H1 (cell line): ENCODE data around the gene LYPD6B. TPM values are rescaled to one million over a fixed set of nuclear protein-coding genes. Genes with fewer than 3 reads are reported as not detected.

ENCODE experiments used
- CTCF ChIA-PET: fragments of 300-600 bp; sonication (Branson Sonifier 250); formaldehyde crosslinking; loops from one replicate; lab custom pipeline; 2021; ENCODE audit not compliant: partially characterized antibody; lab: Charles Lee
- POLR2A ChIA-PET: fragments of 300-600 bp; sonication (Branson Sonifier 250); formaldehyde crosslinking; loops from one replicate; lab custom pipeline; 2021; ENCODE audit warnings: inconsistent platforms; ENCODE audit not compliant: partially characterized antibody; lab: Charles Lee
- DNase-seq, 2 experiments: peaks; one replicate each; pipeline versions ENCODE4 v3.0.0 to v3.0.0-alpha.2; 2010 to 2022; ENCODE audit warnings: low spot score in 2 of 2, low read depth in 1 of 2, mixed read lengths in 1 of 2
- FAIRE-seq: peaks from 2 replicates; lab custom pipeline; 2011; peaks lifted over from hg19 to GRCh38; lab: Jason Lieb, UNC
- H2AFZ ChIP-seq: 2 replicates; pipeline ENCODE4 v1.8.1; 2012; ENCODE audit warnings: low read length, inconsistent platforms
- H2AK5ac ChIP-seq: 2 replicates; pipeline ENCODE4 v1.6.1; 2013; ENCODE audit warnings: low read depth, low read length
- H2BK120ac ChIP-seq: replicated peaks from 2 replicates; pipeline ENCODE3; 2013; ENCODE audit warnings: low read depth, low read length, inconsistent platforms
- H2BK12ac ChIP-seq: 2 replicates; pipeline ENCODE4 v1.6.1; 2013; ENCODE audit warnings: low read depth, low read length
- H2BK15ac ChIP-seq: 2 replicates; pipeline ENCODE4 v1.6.1; 2013; ENCODE audit warnings: low read length
- H2BK20ac ChIP-seq: 2 replicates; pipeline ENCODE4 v1.6.1; 2013; ENCODE audit warnings: low read length
- H2BK5ac ChIP-seq: 2 replicates; pipeline ENCODE4 v1.6.1; 2013; ENCODE audit warnings: low read depth, low read length
- H3K14ac ChIP-seq: 2 replicates; pipeline ENCODE4 v1.6.1; 2013; ENCODE audit warnings: inconsistent platforms; ENCODE audit not compliant: insufficient read length
- H3K18ac ChIP-seq: 2 replicates; pipeline ENCODE4 v1.6.1; 2013; ENCODE audit warnings: low read length; ENCODE audit errors: extremely low read depth
- H3K23ac ChIP-seq: 2 replicates; pipeline ENCODE4 v1.6.1; 2013; ENCODE audit warnings: inconsistent platforms; ENCODE audit not compliant: insufficient read length
- H3K23me2 ChIP-seq: 2 replicates; pipeline ENCODE4 v1.6.1; 2013; ENCODE audit warnings: low read depth, low read length
- H3K27ac ChIP-seq: 2 replicates; pipeline ENCODE4 v1.6.1; 2011; ENCODE audit warnings: low read depth, low read length, inconsistent platforms
- H3K27me3 ChIP-seq, 4 experiments: replicated peaks in 1 of 4; 1 replicate in 1 of 4; 2 replicates in 3 of 4; pipeline versions ENCODE4 v1.6.1 to v1.8.1; 2011 to 2013; ENCODE audit warnings: low read length in 3 of 4, mild to moderate bottlenecking in 3 of 4, inconsistent platforms in 2 of 4, mixed read lengths in 2 of 4, moderate library complexity in 1 of 4; ENCODE audit not compliant: control insufficient read depth in 3 of 4, insufficient read depth in 3 of 4; ENCODE audit errors: extremely low read depth in 1 of 4
- H3K36me3 ChIP-seq, 4 experiments: 2 replicates each; pipeline versions ENCODE4 v1.6.1 to v1.8.1; 2011 to 2013; ENCODE audit warnings: mild to moderate bottlenecking in 4 of 4, low read length in 3 of 4, moderate library complexity in 2 of 4, control low read depth in 1 of 4, inconsistent platforms in 1 of 4; ENCODE audit not compliant: insufficient read depth in 4 of 4, control insufficient read depth in 2 of 4
- H3K4ac ChIP-seq: replicated peaks from 2 replicates; pipeline ENCODE3; 2013; ENCODE audit warnings: low read length, low read depth, mixed read lengths, inconsistent platforms; ENCODE audit not compliant: insufficient read length
- H3K4me1 ChIP-seq, 4 experiments: replicated peaks in 1 of 4; 1 replicate in 1 of 4; 2 replicates in 3 of 4; pipeline versions ENCODE4 v1.6.1 to v1.8.1; 2011 to 2013; ENCODE audit warnings: low read length in 3 of 4, inconsistent platforms in 2 of 4, mixed read lengths in 1 of 4; ENCODE audit not compliant: insufficient read depth in 4 of 4, control insufficient read depth in 3 of 4
- H3K4me2 ChIP-seq, 2 experiments: 2 replicates each; pipeline versions ENCODE4 v1.6.1 to v1.8.1; 2011 to 2013; ENCODE audit warnings: low read depth in 2 of 2, low read length in 2 of 2, control low read depth in 1 of 2, inconsistent platforms in 1 of 2, mild to moderate bottlenecking in 1 of 2; ENCODE audit not compliant: insufficient read depth in 1 of 2
- H3K4me3 ChIP-seq, 4 experiments: fragments of 200-600, 300-600 bp in 1 of 4; sonication (generic), shearing (Covaris generic), sonication (Bioruptor Twin) in 1 of 4; 2 replicates each; pipeline versions ENCODE4 v1.5.1 to v1.8.1; 2011 to 2016; ENCODE audit warnings: low read length in 4 of 4, low read depth in 3 of 4, control low read depth in 2 of 4, inconsistent platforms in 2 of 4, mild to moderate bottlenecking in 2 of 4, mixed read lengths in 1 of 4, moderate library complexity in 1 of 4; ENCODE audit not compliant: insufficient read depth in 2 of 4; ENCODE audit errors: extremely low read depth in 1 of 4
- H3K56ac ChIP-seq: replicated peaks from 2 replicates; pipeline ENCODE3; 2013; ENCODE audit warnings: low read depth, mild to moderate bottlenecking, mixed read lengths, low read length, inconsistent platforms; ENCODE audit not compliant: insufficient read length
- H3K79me1 ChIP-seq: 2 replicates; pipeline ENCODE4 v1.6.1; 2013; ENCODE audit warnings: low read depth, low read length, control low read depth
- H3K79me2 ChIP-seq, 2 experiments: 2 replicates each; pipeline versions ENCODE4 v1.6.1 to v1.8.1; 2012 to 2013; ENCODE audit warnings: low read length in 2 of 2, mild to moderate bottlenecking in 2 of 2, inconsistent platforms in 1 of 2; ENCODE audit not compliant: insufficient read depth in 2 of 2, control insufficient read depth in 1 of 2
- H3K9ac ChIP-seq, 4 experiments: replicated peaks in 1 of 4; 1 replicate in 1 of 4; 2 replicates in 3 of 4; pipeline versions ENCODE4 v1.6.1 to v1.8.1; 2011 to 2013; ENCODE audit warnings: low read depth in 3 of 4, low read length in 3 of 4, control low read depth in 2 of 4, mild to moderate bottlenecking in 2 of 4, moderate library complexity in 2 of 4, inconsistent platforms in 1 of 4; ENCODE audit errors: extremely low read depth in 1 of 4
- H3K9me3 ChIP-seq, 2 experiments: 2 replicates each; pipeline versions ENCODE4 v1.6.1 to v1.8.1; 2012 to 2013; ENCODE audit warnings: mild to moderate bottlenecking in 2 of 2, moderate library complexity in 2 of 2, control low read depth in 1 of 2, inconsistent platforms in 1 of 2, low read depth in 1 of 2, low read length in 1 of 2, mixed read lengths in 1 of 2; ENCODE audit not compliant: insufficient read depth in 2 of 2
- H4K20me1 ChIP-seq, 2 experiments: replicated peaks in 1 of 2; 2 replicates each; pipeline versions ENCODE3 to v1.8.1; 2011 to 2013; ENCODE audit warnings: inconsistent platforms in 2 of 2, low read length in 2 of 2, mild to moderate bottlenecking in 1 of 2; ENCODE audit not compliant: insufficient read depth in 2 of 2, control insufficient read depth in 1 of 2
- H4K5ac ChIP-seq: 2 replicates; pipeline ENCODE4 v1.6.1; 2013; ENCODE audit warnings: low read length, low read depth, mixed read lengths, inconsistent platforms; ENCODE audit not compliant: insufficient read length
- H4K8ac ChIP-seq: 2 replicates; pipeline ENCODE4 v1.8.0; 2013; ENCODE audit warnings: mild to moderate bottlenecking, moderate library complexity, low read length, inconsistent platforms; ENCODE audit not compliant: insufficient read depth; ENCODE audit errors: extremely low read depth
- H4K91ac ChIP-seq: replicated peaks from 2 replicates; pipeline ENCODE3; 2013; ENCODE audit warnings: low read length, mixed read lengths, inconsistent platforms; ENCODE audit not compliant: insufficient read length
- BACH1 ChIP-seq: IDR thresholded peaks from 2 replicates; pipeline ENCODE4 v1.6.1; 2012; ENCODE audit warnings: low read length, improper control_type of control experiment
- CHD2 ChIP-seq: IDR thresholded peaks from 2 replicates; pipeline ENCODE4 v1.6.1; 2012; ENCODE audit warnings: low read length, improper control_type of control experiment
- EP300 ChIP-seq, 2 experiments: IDR thresholded peaks; 1 replicate in 1 of 2; 2 replicates in 1 of 2; pipeline ENCODE4 v1.6.1; 2011 to 2012; ENCODE audit warnings: low read depth in 2 of 2, low read length in 2 of 2, mild to moderate bottlenecking in 2 of 2, borderline replicate concordance in 1 of 2, inconsistent platforms in 1 of 2, moderate library complexity in 1 of 2
- GTF2F1 ChIP-seq: IDR thresholded peaks from 2 replicates; pipeline ENCODE4 v1.6.1; 2012; ENCODE audit warnings: low read depth, low read length, improper control_type of control experiment, borderline replicate concordance
- JUND ChIP-seq: IDR thresholded peaks from 2 replicates; pipeline ENCODE4 v1.6.1; 2011; ENCODE audit warnings: mild to moderate bottlenecking, improper control_type of control experiment, low read length
- POLR2AphosphoS5 ChIP-seq: IDR thresholded peaks from 2 replicates; pipeline ENCODE4 v1.6.1; 2011; ENCODE audit warnings: low read depth, low read length
- RNF2 ChIP-seq: fragments of 200-900, 300-1000 bp; sonication (generic); IDR thresholded peaks from 2 replicates; pipeline ENCODE4 v1.7.1; 2016; ENCODE audit warnings: borderline replicate concordance, low read depth, mild to moderate bottlenecking, antibody characterized with exemption, low read length; ENCODE audit not compliant: poor library complexity, severe bottlenecking; ENCODE audit errors: missing control alignments
- SRF ChIP-seq: IDR thresholded peaks from 2 replicates; pipeline ENCODE4 v1.6.1; 2011; ENCODE audit warnings: mild to moderate bottlenecking, low read depth, low read length, moderate library complexity
- USF2 ChIP-seq: IDR thresholded peaks from 2 replicates; pipeline ENCODE4 v1.6.1; 2011; ENCODE audit warnings: low read length, improper control_type of control experiment
- YY1 ChIP-seq: IDR thresholded peaks from 2 replicates; pipeline ENCODE4 v1.6.1; 2011; ENCODE audit warnings: low read depth, mild to moderate bottlenecking, low read length
- WGBS, 2 experiments: shearing (Covaris generic) in 1 of 2; methylation state at CpG; one replicate each; pipeline versions ENCODE4 v1.1.6 to v1.1.7; 2013 to 2015; ENCODE audit warnings: low lambda C conversion rate in 2 of 2, mixed read lengths in 2 of 2, inconsistent platforms in 1 of 2, low coverage in 1 of 2, missing lambda C conversion rate in 1 of 2; ENCODE audit not compliant: insufficient replicate concordance in 2 of 2, insufficient coverage in 1 of 2, insufficient read length in 1 of 2; ENCODE audit errors: extremely low coverage in 1 of 2, missing lambda C conversion rate in 1 of 2; 5-methylcytosine and 5-hydroxymethylcytosine counted together
- polyA plus RNA-seq, 7 experiments: library from polyadenylated mRNA; depleted of rRNA in 3 of 7; stranded (reverse) in 5 of 7; unstranded in 2 of 7; fragments of >200 nt in 5 of 7; fragments of 200-250 nt in 2 of 7; gene quantifications; 1 replicate in 5 of 7; 2 replicates in 1 of 7; 4 replicates in 1 of 7; pipeline versions ENCODE4 v1.2.1 to v1.2.3, GENCODE V29; 2011 to 2013; ENCODE audit warnings: missing spikeins in 2 of 7, mixed read lengths in 2 of 7
- total RNA-seq: library from RNA; stranded (reverse); fragmentation: NEBNext Ultra II Directional; extraction: Animal tissue kit (Norgen Biotek cat#: 25700); gene quantifications from 2 replicates; pipeline ENCODE4 v1.2.1, GENCODE V29; 2021

Gene LYPD6B
- total and polyA plus RNA-seq, 2 of the 8 experiments (the other 6 are each of a cell fraction or from before 2014, with no cell fraction given), result 2.2 to 3.5 TPM

- no peak overlapping the region for H2BK5ac ChIP-seq
- no peaks in the 10 kb centered on the region for H3K79me2 ChIP-seq
- no peak overlapping the region for H3K14ac ChIP-seq
- no peak overlapping the region for H3K23ac ChIP-seq
- no peaks in the 10 kb centered on the region for H3K27me3 ChIP-seq
- H2AFZ ChIP-seq, result no peak overlapping the region
- ChIA-PET POLR2A (interaction anchor here (0.6 kb wide), 1 partner anchor 150 kb away, joined by 4 read pairs; no protein-coding TSS in a partner anchor), CTCF (interaction anchor here (0.6 to 14.6 kb wide), 6 partner anchors 8 to 552 kb away, joined by 3 to 277 read pairs (median 3); partner anchors contain the start of gene LYPD6B)
- no peak overlapping the region for H3K4me3 ChIP-seq
- H3K4me2 ChIP-seq, result 0 out of 4 replicates have a peak overlapping the region, but pooled peaks of 1 of the 2 experiments have one; percentile 8
- H4K8ac ChIP-seq, result no peak overlapping the region
- 94% methylated on average over 31 of the region's 31 CpGs; no CpG with 5 or more reads in 1 of the 2 experiments for WGBS, 2 experiments
- H3K79me1 ChIP-seq, result no peaks in the 10 kb centered on the region
- no peak overlapping the region for H2AK5ac ChIP-seq
- H3K9me3 ChIP-seq, result no peaks in the 10 kb centered on the region
- H4K5ac ChIP-seq, result no peak overlapping the region
- H4K91ac ChIP-seq, result peak overlapping the region; percentile 77
- H3K4ac ChIP-seq, result no peak overlapping the region
- no peak overlapping the region for H2BK20ac ChIP-seq
- H3K9ac ChIP-seq, result no peak overlapping the region
- no peak overlapping the region for H3K27ac ChIP-seq
- H2BK120ac ChIP-seq, result no peak overlapping the region
- H3K23me2 ChIP-seq, result no peaks in the 10 kb centered on the region; the same call in 1 of the 2 replicates
- no peak for DNase-seq
- no peak overlapping the region for H2BK15ac ChIP-seq
- no peak for FAIRE-seq
- peaks cover 2 to 17% (median 4%) of the 10 kb centered on the region in 4 experiments; a peak in 4 of 7 replicates for H3K4me1 ChIP-seq
- H3K36me3 ChIP-seq, result peaks cover 10 to 37% (median 24%) of the 10 kb centered on the region in 4 experiments
- no peaks in the 10 kb centered on the region for H4K20me1 ChIP-seq
- no peak overlapping the region; the same call in 1 of the 2 replicates for H3K18ac ChIP-seq
- H3K56ac ChIP-seq, result no peak overlapping the region
- no peak overlapping the region; the same call in 1 of the 2 replicates for H2BK12ac ChIP-seq
- TF ChIP-seq BACH1, result no peak
- TF ChIP-seq RNF2, result no peak
- no peak for TF ChIP-seq EP300 (IDR thresholded peaks at IDR 0.05; ENCODE audit: borderline replicate concordance in 1 of 2, low read depth in 2 of 2, low read length in 2 of 2)
- TF ChIP-seq JUND, result no peak
- TF ChIP-seq POLR2AphosphoS5, result no peak
- no peak for TF ChIP-seq YY1
- no peak for TF ChIP-seq GTF2F1
- no peak for TF ChIP-seq USF2
- TF ChIP-seq CHD2, result no peak
- no peak for TF ChIP-seq SRF
These were observed 28.7 kb upstream of the LYPD6B start for GRCh38 chr2:149009576-149010461.
